ENCODE data around the gene ARNT2.

Gene ARNT2

DNA sequence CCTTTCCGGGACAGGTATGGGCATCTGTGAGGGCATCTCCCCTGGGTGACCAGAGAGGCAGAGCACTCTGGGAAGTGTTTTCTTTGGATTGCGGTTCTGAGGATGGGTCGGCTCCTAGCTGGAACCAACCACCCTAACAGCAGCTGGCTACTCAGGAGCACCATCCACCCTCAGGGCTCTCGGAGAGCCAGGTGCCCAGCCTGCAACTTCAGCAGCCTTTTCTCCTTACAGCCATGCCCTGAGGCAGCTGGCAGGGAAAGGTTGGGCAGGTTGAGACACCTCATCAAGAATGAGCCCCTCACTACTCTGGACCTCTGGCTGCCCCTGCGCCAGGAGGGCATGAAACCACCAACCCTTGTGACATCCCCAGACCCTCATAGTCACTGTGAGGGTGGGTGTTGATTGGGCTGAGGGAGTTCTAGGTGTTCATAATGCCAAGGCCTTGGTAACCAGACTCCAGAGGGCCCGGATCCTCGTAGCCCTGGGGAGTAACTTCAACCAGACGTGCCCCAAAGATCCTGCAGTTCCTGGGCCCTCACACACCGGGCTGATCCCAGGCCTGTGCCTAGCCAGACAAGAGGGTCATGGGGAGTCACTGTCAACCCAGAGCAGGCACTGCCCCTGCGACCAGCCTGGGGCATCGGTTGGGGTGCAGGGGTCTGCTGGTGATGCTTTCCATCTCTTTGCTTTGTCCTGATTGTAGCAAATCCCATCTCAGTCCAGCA lies 176.5 kb downstream of the ARNT2 start:
- no peak for DNase-seq

DNA sequence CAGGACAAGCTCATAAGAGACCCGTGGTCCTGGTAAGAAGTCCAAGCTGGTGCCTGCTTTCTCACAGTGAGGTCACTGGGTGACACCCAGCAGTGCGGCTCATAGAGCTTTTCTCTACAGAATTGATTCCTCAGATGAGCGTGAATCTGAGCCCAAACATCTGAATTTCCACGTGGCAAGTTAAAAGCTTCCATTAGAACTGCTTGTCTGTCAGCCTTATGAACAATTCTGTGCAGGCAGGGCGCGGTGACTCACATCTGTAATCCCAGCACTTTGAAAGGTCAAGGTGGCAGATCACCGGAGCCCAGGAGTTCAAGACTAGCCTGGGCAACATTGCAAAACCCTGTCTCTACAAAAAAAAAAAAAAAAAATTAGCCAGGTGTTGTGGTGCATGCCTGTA lies 177.8 kb downstream of the ARNT2 start:
- DNase-seq: no peak

- DNase-seq: no peak
These were observed 178.7 kb downstream of the ARNT2 start for GRCh38 chr15:80582816-80583423.

DNA sequence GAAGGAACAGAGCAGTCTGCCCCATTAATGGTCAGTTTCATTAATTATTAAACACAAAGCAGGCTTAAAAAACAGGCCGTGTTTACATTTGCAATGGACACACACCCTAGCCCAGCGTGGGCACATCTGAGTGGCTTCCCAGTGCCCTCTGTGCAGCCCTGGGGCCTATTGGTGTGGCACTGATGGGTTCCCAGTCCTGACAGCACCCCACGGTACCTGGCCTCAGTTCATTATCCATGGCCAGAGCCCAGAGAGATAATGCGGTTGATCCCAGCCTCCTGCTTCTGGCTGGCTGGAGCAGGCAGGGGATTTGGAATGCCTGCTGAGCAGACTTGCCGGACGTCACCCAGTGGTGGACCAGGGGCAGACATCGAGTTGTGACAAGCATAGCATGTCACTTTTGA lies 180.4 kb downstream of the ARNT2 start:
- no peak for DNase-seq

GRCh38 chr15:80584973-80585525 lies 180.9 kb downstream of the ARNT2 start:
- no peak for DNase-seq

DNA sequence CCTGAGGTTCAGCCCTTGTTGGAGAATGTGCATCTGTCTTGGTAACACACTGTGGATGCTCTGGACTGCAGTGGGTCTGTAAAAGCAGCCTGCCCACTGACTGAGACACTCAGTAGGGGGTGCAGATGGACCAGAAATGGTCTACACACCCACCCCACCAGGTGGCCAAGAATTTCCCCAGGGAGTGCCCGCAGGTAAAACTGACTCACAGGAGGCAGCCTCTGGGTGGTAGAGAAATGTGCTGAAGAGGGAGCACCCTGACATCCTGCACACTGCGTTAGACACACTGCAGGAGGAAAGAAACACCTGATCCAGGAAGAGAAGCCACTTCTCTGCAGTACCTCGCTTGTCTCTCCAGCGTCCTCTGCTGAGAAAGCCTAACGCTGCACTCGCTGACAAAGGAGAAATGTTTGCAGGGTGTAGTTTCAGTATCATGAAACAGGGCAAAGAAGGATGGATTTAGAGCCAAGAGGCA lies 181.4 kb downstream of the ARNT2 start:
- DNase-seq: no peak

GRCh38 chr15:80586161-80586560 lies 182.0 kb downstream of the ARNT2 start:
- DNase-seq: no peak

GRCh38 chr15:80587007-80587406 lies 182.8 kb downstream of the ARNT2 start:
- DNase-seq: no peak

DNA sequence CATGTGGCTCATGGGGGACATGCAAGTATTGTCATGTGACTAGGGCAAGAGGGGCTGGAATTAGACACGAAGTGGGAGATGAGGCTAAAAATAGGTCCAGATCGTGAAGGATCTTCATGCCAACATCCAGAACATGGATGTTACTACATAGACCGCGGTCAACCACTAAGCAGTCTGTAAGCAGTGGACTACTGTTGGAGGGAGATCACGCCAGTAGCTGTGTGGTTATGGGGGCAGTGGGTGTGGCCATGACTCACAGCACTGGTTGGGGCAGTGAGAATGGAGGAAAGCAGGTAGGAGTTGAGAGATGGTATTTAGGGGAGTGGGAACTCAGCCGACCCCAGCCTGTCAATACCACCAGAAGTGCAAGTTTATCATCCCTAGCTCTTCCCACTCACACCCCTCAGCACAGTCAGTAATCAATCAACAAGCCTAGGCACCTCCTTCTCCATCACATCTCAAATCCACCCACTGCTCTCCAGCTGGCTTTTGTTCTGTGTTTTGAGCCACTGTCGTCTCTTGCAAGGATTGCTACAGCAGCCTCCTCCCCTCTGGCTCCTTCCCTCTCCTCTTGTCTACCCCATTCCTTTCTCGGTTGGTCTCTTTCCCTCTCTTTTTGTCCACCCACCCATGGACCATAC lies 183.8 kb downstream of the ARNT2 start:
- DNase-seq: no peak

DNA sequence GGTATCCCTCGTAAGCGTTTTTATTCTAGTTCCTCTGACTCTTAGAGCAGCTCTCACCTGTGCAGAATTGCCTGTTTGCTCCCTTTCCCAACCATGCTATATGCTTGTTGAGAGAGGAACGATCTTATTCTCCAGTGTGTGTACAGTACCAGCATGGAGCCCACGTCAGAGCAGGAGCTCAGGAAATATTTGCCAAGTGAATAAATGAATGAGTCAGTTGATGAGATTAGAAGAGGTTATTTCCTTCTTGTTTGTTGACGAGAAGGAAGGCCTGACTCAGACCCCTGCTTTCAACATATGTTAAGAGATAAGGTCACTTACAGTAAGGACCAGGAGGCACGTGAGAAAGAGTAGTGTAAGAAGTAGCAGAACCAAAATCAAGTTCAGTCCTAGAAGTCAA lies 184.6 kb downstream of the ARNT2 start:
- no peak for DNase-seq

DNA sequence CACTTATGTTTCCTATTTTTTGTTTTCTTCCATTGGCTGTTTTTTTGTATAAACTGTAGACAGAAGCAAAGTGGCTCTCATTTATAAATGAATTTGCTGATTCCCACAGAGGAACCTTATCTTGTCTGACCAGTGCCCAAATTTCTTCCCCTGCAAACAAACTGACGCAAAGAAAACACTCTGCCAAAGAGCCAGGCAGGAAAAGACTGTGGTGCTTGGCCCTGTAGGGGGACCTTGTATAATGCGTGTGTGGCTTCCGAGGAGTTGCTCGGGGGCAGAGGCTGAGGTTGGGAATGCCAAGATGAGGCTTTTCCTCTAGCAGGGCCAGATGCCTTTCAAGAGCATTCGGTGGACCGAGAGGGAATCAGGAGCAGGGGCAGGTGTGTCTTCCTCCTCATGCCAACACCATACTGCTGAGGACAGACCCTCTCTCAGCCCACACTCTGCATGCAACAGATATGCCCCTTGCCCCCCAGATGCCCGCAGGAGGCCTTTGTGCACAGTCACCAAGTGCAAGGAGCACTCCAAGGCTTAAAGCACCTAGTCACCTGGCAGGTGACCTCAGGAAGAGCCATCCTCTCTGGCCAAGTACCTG lies 186.7 kb downstream of the ARNT2 start:
- DNase-seq: no peak

DNA sequence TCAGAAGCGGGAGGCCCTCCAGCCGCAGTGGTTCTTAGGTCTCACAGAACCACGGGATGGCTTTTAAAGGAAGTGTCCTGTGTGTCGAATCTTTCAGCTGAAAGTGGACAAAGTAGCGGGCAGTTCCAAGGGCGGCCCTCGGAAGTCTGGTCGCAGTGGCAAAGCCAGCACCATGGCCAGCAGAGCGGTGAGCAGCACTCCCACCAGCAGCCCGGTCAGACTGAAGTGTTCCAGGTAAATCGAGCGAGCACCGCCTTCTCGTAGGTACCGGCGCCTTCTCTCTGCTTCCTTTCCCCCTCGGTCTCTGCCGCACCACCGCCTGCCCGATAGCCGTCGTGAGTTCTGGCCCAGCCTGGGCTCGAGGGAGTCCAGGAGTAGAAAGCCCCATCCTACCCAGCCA lies 187.3 kb downstream of the ARNT2 start:
- no peak for DNase-seq

DNA sequence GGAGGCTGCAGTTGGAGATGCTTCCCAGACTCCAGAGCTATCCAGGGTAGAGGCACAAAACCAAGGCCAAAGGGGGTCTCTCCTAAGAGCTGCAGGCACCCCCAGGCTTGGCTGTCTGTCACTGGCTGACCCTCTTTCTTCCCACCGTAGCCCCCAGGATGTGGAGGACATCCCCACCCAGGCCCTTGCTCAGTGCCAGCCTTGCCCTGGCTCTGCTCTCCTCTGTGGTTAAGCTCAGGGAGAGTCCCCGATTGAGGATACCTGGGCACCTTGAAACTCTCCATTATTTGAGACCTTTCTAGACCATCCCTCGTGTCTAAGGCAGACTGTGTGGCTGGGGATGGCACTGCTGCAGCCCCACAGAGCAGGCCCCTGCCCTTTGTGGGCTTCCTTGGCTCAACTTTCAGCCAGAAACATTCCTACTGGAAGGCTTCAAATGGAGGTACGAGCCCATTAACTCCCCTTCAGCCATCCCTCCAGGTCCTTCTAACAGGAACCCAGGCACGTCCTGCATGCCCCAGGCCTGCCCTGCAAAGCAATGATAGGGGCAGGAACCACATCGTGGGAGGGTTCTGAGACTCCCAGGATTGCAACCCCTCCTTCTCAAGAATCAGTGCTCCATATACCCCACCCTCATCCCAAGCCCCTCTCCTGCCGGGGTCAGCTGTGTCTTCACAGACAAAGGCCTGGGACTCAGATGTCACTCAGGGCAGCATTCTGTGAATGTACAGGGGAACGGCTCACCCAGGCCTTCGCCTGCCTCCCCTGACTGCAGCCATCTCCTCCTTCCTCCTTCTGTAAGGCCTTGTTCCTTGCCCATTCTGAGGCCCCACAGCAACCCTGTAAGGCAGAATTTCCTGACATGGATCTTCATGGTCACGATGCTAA lies 188.0 kb downstream of the ARNT2 start:
- no peak for DNase-seq

DNA sequence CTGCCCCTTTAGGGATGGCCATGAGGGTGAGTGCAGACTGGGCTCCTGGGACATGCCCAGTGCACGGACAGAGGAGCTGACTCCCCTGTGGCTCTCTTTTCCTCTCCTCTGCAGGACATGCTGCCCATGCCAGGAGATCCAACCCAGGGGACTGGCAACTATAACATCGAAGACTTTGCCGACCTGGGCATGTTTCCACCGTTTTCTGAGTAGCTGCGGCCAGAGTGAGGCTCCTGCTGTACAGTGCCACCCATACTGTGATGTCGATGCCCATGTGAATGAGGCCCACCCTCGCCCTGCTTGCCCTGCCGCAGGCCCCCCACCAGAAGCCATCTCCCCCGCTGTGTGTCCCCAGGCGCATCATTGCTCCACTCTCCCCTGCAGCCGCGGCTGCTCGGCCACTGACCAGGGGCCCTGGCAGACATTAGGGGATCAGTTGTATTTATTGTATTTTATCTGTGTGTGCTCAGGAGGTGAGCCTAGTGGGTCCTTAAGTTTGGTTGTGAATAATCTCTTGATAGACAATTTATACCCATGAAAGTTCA lies 189.4 kb downstream of the ARNT2 start:
- DNase-seq: no peak

DNA sequence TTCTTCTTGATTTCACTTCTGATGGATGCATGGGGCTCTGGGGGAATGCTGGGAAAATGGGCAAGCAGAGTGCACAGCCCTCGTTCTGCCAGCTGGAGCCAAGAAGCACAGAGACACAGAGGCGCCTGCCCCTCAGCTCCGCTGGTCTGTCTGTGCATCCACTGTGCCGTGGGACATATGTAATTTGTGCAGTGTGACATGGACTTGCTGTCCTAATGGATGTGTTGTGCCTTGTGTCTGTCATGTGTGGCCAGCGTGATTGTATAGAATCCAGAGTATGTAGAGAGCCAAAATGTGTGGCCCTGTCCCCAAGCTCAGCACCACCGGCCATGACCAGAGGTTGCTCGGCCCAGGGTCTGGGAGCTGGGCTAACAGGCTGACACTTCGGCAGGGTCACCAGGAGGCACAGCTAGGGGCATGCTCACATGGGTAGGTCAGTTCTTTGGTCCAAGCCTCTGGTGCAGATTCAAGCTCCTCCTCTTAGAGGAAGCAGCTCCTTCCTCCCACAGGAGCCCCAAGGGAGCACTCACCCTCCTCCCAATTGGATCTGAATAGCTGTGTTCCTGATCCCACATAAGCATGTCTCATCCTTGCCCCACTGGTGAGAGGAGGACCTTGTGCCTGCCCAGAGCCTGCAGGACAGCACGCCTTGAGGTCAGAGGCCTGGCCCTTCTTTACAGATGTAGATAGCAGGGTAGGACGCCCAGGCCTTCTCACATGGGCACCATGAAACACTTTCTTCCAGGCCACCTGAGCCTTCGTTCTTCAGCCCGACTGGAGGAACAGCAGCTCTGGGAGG lies 190.1 kb downstream of the ARNT2 start:
- DNase-seq: no peak

- DNase-seq: no peak
These were observed 191.2 kb downstream of the ARNT2 start for GRCh38 chr15:80595396-80595795.

DNA sequence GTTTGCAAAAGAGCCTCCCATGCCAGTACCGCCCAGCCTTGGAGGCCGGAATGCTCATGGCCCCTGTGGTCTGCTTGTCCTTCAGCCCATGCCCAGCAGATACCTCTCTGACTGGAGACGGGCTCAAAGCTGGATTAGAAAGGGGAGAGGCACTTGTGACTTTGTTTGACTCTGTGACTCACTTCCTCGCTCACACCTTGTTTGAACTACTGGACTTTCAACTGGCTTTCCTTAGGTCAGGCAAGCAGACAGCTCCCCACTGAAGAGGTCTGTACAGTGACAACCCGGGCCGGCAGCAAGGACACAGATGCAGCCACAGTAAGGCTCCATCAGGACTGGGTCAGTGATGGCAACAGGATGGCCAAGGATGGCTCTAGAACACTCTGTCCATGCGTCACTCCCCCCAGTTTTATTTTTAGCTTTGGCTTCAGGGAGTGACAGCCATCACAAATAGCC lies 192.4 kb downstream of the ARNT2 start:
- no peak for DNase-seq

- DNase-seq: no peak
These were observed 192.9 kb downstream of the ARNT2 start for GRCh38 chr15:80597076-80597475.

DNA sequence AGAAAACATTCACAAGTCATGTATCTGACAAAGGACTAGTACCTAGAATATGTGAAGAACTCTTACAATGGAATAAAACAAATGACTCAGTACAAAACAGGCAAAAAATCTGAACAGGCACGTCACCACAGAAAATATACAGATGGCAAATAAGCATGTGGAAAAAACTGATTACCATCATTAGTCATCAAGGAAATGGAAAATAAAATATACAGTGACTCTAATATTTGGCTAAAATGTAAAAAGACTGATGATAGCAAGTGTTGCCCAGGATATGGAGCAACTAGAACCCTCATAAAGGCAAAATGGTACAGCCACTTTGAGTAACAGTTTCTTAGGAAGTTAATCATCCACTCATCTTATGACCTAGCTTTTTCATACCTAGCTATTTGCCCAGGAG lies 195.2 kb downstream of the ARNT2 start:
- DNase-seq: no peak

- DNase-seq: no peak
These were observed 196.4 kb downstream of the ARNT2 start for GRCh38 chr15:80600626-80601025.

- no peak for DNase-seq
These were observed 197.1 kb downstream of the ARNT2 start for GRCh38 chr15:80601256-80601655.

Data from stimulated activated CD4-positive, alpha-beta T cell treated with anti-CD3 and anti-CD28 coated beads, Interleukin-4, amount 100 ng/mL, for 4 hours (primary cell).